Left renal cortex interstitium (tissue), 4 donors: Measurements from ENCODE around the gene KCNE3. TPM values are rescaled to one million over a fixed set of nuclear protein-coding genes. Genes with fewer than 3 reads are reported as not detected.
"Not testable (repeated sequence)": the region's sequence is repeated elsewhere in the genome, so short reads cannot be mapped to it uniquely, and the experiment has no call there.

Experiments
- DNase-seq, 4 donors: peaks; one replicate each; pipeline ENCODE4 v3.0.0-alpha.2; 2013; ENCODE audit warnings: low read depth in 4 of 4, low spot score in 2 of 4, missing footprints in 1 of 4
- polyA plus RNA-seq, 4 donors: library from polyadenylated mRNA; unstranded; fragments of 120-200 nt; gene quantifications; one replicate each; pipeline ENCODE4 v1.2.1, GENCODE V29; 2013; ENCODE audit not compliant: insufficient read length in 4 of 4

Gene KCNE3
- polyA plus RNA-seq, 4 donors, result 26.9 to 32.4 (median 28.4) TPM

DNA sequence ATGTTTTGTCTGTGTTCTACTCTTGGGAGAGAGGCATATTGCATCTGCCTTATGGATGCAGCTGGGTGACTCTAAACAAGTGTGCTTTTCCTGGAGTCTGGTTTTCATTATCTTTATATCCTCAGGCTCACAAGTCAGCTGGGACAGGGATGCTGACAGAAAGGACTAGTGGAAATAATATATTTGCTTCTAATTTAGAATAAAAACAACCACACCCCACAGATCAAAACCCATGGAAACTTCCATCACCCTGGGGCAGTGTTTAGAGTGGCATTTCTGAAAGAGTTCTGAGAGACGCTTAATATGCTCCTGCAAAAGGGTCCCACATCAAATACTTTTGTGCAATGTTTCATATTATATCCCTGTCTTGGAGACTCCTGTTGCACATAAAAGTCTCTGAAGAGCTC is 20.8 kb downstream of the KCNE3 start:
- DNase-seq, result no peak

DNA sequence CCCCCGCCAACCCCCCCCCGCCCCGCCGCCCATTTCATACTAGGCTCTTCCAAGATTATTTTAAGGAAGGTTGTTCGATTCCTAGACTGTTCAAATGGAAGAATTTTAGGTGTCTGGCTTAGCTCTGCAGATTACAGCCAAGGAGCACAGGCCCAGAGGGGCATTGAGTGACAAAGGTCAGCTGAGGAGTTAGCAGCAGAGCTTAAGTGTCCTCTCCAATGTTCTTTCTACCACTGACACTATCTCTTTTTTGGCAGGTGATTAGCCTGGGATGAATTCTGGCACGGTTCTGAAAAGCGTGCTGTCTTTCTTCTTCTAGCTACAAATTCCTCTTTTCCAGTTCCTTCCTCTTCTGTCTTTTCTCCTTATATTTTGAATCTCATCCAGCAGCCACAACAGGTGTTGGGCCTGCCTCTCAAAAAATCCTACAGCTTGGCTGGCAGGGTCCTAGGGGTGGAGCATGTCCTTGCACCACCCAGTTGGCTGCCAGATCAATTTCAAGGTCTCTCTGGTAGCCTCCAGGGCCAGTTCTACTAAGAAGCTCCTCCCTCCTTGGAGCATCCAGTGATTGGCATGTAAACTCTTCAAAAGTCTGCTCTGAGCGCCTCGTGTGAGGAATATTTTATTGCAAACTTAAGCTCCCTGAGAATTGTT is 23.0 kb downstream of the KCNE3 start:
- no peak for DNase-seq

GRCh38 chr11:74443071-74443864 is 24.1 kb downstream of the KCNE3 start:
- DNase-seq, result no peak

DNA sequence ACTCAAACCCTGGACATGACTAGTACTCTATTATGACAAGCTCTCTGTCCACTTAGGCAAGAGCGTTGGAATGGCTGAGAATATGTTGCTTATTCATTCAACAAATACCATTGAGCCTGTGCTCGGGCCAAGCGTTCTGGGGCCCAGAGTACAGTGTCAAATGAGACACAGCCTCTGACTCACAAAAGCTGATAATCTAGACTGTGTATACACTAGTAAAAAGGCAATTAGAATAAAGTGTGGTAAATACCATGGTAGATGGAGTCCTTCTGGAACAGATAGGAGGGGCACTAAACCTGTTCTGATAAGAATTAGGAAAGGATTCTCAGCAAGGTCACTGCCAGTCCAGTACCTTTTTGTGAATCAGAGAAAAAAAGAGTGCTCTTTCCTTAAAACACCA is 24.7 kb downstream of the KCNE3 start:
- no peak for DNase-seq

GRCh38 chr11:74438681-74439080 is 28.7 kb downstream of the KCNE3 start:
- DNase-seq, result no peak

GRCh38 chr11:74437441-74438042 is 29.8 kb downstream of the KCNE3 start:
- no peak for DNase-seq

DNA sequence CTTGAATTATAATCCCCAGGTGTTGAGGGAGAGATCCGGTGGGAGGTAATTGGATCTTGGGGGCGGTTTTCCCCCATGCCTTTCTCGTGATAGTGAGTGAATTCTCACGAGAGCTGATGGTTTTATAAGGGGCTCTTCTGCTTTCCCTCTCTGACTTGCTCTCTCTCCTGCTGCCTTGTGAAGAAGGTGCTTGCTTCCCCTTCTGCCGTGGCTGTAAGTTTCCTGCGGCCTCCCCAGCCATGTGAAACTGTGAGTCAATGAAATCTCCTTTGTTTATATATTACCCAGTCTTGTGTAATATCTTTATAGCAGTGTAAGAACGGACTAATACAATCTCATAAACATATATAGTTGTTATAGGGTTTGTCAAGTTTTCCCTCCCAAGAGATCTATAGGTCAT is 32.8 kb downstream of the KCNE3 start:
- no peak for DNase-seq

GRCh38 chr11:74429205-74429604 is 38.1 kb downstream of the KCNE3 start:
- no peak for DNase-seq

DNA sequence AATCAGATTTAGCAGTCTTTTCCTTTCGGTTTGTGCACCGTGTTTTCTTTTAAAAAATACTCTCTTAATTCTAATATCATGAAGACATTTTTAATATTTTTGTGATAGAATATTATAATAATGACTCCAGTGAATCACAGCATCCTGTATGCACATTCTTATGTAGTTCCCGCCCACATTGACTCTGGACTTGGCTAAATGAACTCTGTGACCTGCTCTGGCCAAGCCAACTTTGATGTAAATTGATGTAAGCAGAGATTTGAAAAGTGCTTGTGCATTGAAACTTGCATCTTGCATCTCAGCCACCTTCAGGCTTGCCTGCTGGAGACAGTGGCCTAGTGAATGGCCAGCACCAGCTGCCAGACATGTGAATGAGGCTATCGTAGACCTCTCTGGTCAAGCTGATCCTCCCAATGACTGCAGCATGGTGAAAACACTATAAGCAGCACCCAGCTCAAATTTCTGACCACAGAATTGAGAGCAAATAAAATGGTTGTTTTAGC is 39.9 kb downstream of the KCNE3 start:
- DNase-seq, result no peak

DNA sequence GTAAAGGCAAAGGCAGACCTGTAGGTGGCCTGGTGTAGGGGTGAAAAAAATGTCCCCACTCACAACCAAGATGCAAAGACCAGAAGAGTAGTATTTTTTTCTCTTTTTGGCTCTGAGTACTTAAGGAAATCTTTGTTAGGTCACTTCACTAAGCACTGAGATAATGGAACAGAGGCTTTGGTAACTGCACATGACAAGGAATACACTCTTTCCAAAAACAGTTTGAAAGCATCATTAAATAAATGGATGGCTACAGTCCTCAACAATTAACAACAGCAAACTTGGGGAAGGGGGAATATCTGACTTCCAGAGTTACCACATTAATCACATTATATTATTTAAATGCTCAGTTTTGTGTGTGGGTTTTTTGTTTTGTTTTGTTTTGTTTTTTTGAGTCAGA is 42.2 kb downstream of the KCNE3 start:
- no peak for DNase-seq

DNA sequence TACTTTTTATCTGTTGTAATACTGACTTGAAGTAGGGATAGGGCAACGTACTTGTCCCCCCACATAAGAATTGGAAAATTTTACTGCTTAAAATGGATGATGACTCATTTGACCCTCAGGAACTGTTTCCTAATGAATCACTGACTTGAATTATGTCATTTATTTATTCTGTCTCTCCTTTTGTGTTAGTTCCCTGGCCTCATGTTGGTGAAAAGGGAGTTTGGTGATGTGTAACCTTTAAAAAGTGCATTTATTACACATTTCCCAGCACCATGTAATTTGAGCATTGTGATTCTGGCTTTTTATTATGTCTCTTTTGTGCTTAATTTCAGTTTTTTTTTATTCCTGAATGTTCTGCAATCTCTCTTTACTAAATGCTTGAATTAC is 48.8 kb downstream of the KCNE3 start:
- DNase-seq, result no peak

- no peak for DNase-seq
Observed at GRCh38 chr11:74417860-74418508, 49.4 kb downstream of the KCNE3 start.

DNA sequence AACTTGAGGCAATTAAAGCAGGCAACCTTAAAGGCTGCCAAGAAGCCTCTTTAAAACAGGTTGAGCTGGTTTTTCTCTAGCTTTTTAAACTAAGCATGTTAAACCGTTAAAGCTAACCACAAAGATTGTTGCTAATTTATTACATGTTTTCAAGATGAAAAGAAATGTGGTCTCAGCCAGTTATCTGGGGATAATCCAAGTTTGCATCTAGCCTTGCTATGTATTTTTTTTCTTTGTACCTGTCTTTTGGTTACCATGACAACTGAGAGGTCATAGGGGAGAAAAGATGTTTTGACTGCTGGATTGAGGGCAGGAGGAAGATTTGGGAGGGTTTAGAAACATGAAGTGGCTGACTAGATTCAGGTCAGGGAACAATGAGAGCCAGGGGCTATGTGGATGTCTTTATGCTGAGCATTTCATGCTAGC is 50.0 kb downstream of the KCNE3 start:
- no peak for DNase-seq

DNA sequence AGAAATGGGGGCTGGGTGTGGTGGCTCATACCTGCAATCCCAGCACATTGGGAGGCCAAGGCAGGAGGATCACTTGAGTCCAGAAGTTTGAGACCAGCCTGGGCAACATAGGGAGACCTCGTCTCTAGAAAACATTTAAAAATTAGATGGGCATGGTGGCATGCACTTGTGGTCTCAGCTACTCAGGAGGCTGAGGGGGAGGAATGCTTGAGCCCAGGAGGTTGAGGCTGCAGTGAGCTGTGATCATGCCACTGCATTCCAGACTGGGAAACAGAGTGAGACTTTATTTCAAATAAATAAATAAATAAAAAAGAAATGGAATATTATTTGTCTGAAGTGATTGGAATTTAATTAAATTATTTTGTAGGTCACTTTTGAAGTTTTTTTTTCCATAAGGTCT is 50.4 kb downstream of the KCNE3 start:
- DNase-seq, result not testable (repeated sequence)

DNA sequence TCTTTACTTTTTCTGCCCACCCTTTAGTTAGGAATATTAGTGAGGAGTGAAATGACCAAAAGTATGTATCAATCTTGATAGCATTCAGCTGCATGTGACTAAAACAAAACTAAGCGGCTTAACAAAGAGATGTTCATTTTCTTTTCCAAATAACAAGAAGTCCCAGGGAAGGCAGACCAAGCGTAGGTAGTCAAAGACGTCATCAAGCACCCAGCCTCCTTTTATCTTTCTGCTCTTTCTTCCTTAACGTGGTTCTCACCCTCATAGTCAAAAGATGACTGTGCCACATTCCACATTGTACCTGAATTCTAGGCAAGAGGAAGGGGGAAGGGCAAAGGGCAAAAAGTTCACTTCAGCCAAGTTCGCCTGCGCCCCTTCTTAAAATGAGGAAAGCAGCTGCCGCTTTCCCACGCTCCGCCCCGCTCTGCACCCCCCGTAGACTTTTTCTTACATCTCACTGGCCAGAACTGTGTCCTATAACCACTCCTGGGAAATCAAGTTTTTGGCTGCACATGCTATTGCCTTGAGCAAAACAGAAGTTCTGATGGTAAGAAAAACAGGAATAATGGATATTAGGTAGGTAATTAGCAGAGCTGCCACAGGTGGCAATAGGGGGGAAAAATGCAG is 54.5 kb downstream of the KCNE3 start:
- DNase-seq, result no peak

DNA sequence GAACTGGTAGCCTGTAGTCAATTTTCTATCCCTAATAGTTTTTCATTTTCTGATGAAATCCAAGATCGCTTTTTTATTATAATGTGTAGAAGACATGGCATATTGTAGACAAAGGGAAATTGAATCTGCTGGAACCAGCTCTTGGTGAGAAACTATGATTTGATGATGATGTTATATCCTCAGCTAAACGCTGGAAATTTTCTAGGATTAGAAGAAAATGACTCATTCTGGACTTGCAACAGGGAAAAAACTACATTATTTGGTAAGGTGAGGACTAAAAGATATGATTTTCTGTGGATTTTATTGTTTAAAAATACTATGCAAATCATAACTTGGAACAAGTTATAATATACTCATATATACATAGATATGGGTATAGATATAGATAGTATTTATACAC is 55.0 kb downstream of the KCNE3 start:
- no peak for DNase-seq

- no peak for DNase-seq
Observed at GRCh38 chr11:74409633-74410032, 57.7 kb downstream of the KCNE3 start.
